Measurements from ENCODE around the gene GALR1. TPM values are rescaled to one million over a fixed set of nuclear protein-coding genes. Genes with fewer than 3 reads are reported as not detected.

The GALR1 gene
- total and polyA plus RNA-seq, 2 experiments from 2014 or later: 0.32 to 1.1 TPM

GRCh38 chr18:77263466-77263763, 13.8 kb downstream of the GALR1 start:
- ATAC-seq (no peak), DNase-seq (ENCODE audit: low spot score) (no peak)
- TF ChIP-seq ZNF331 (CRISPR knock-in tag; IDR thresholded peaks at IDR 0.05; ENCODE audit: low read depth) (no peak), CREB1 (CRISPR knock-in tag; IDR thresholded peaks at IDR 0.05; ENCODE audit: low read depth) (no peak), EZH2phosphoT487 (IDR thresholded peaks at IDR 0.05; ENCODE audit: unreplicated experiment) (no peak), EZH2 (IDR thresholded peaks at IDR 0.05; ENCODE audit: low read depth, unreplicated experiment) (no peak), STAT1 (IDR thresholded peaks at IDR 0.05; ENCODE audit: unreplicated experiment) (no peak), ETS1 (IDR thresholded peaks at IDR 0.05) (no peak), CTCF (conservative IDR thresholded peaks at IDR 0.05; ENCODE audit: low read depth in 2 of 2) (no peak), ZNF462 (CRISPR knock-in tag; IDR thresholded peaks at IDR 0.05) (no peak), NANOG (IDR thresholded peaks at IDR 0.05; ENCODE audit: borderline replicate concordance) (no peak), POLR2AphosphoS5 (IDR thresholded peaks at IDR 0.05; ENCODE audit: low read depth) (no peak), JUNB (IDR thresholded peaks at IDR 0.05; ENCODE audit: unreplicated experiment) (no peak), REST (IDR thresholded peaks at IDR 0.05; ENCODE audit: unreplicated experiment) (no peak)
- H3K27ac ChIP-seq (ENCODE audit: low read depth): no peak overlapping the region
- H3K79me2 ChIP-seq (replicated peaks; ENCODE audit: insufficient read depth): no peaks in the 10 kb centered on the region
- H3K9me3 Mint-ChIP-seq: peaks cover 24% of the 10 kb centered on the region
- H3K36me3 ChIP-seq (ENCODE audit: insufficient read depth): peaks cover 5% of the 10 kb centered on the region
- peaks cover under 1% of the 10 kb centered on the region for H3K4me1 Mint-ChIP-seq
- H4K20me1 ChIP-seq (replicated peaks; ENCODE audit: insufficient read depth): no peaks in the 10 kb centered on the region
- peaks cover 7% of the 10 kb centered on the region for H3K27me3 Mint-ChIP-seq (ENCODE audit: insufficient read depth, low read depth, poor library complexity)
- H2AFZ ChIP-seq: no peak overlapping the region
- no peak overlapping the region for H3K4me3 ChIP-seq
- peaks cover 16% of the 10 kb centered on the region for H3K9me2 ChIP-seq (ENCODE audit: insufficient read depth)
- H3K4me1 ChIP-seq (ENCODE audit: insufficient read depth): no peaks in the 10 kb centered on the region
- H3K27me3 ChIP-seq (ENCODE audit: insufficient read depth): no peaks in the 10 kb centered on the region
- no peaks in the 10 kb centered on the region for H3F3A ChIP-seq (replicated peaks; ENCODE audit: low read depth)
- no peak overlapping the region for H3K4me2 ChIP-seq
- H3K27ac Mint-ChIP-seq: no peak overlapping the region
- no peak overlapping the region for H3K4me3 Mint-ChIP-seq
- H3K36me3 Mint-ChIP-seq (ENCODE audit: low read depth): peaks cover 22% of the 10 kb centered on the region

Data from GM23338 (cell line).